Measurements from ENCODE around the gene CCDC50. TPM values are rescaled to one million over a fixed set of nuclear protein-coding genes. Genes with fewer than 3 reads are reported as not detected.

The CCDC50 gene
- total RNA-seq, 1 experiment from 2014 or later = 77.2 TPM

DNA sequence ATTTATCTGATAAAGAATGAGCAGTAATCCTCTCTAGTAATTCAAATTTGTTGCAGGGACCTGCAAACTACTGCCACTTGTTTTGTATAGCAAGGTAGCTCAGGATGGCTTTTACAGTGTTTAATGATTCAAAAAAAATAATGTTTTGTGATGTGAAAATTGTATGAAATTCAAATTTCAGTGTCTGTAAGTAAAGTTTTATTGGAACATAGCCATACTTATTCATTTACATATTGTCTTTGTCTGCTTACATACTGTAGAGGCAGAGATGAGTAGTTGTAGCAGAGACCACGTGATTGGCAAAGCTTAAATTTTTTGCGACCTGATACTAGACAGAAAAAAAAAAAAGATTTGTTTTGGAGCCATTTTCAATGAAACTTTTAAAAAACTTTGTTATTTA lies 7.6 kb downstream of the CCDC50 start:
- CTCF ChIA-PET = interaction anchor here (1.0 kb wide), 1 partner anchor 11 kb away, joined by 3 read pairs; no protein-coding TSS in a partner anchor
- Histone ChIP-seq H3K27ac (ENCODE audit: low read depth, low read length, poor library complexity, severe bottlenecking) (no peak overlapping the region), H3K4me1 (ENCODE audit: insufficient read depth, low read length, poor library complexity, severe bottlenecking) (peaks cover 87% of the 10 kb centered on the region), H3K36me3 (ENCODE audit: insufficient read depth, low read length, poor library complexity, severe bottlenecking) (no peaks in the 10 kb centered on the region), H3K9me3 (ENCODE audit: low read depth, low read length, poor library complexity, severe bottlenecking) (no peaks in the 10 kb centered on the region), H3K27me3 (replicated peaks; ENCODE audit: insufficient read depth, low read depth, low read length, poor library complexity) (no peaks in the 10 kb centered on the region), H3K4me3 (ENCODE audit: low read depth, low read length, poor library complexity, severe bottlenecking) (no peak overlapping the region)
- TF ChIP-seq, protein P1, sequence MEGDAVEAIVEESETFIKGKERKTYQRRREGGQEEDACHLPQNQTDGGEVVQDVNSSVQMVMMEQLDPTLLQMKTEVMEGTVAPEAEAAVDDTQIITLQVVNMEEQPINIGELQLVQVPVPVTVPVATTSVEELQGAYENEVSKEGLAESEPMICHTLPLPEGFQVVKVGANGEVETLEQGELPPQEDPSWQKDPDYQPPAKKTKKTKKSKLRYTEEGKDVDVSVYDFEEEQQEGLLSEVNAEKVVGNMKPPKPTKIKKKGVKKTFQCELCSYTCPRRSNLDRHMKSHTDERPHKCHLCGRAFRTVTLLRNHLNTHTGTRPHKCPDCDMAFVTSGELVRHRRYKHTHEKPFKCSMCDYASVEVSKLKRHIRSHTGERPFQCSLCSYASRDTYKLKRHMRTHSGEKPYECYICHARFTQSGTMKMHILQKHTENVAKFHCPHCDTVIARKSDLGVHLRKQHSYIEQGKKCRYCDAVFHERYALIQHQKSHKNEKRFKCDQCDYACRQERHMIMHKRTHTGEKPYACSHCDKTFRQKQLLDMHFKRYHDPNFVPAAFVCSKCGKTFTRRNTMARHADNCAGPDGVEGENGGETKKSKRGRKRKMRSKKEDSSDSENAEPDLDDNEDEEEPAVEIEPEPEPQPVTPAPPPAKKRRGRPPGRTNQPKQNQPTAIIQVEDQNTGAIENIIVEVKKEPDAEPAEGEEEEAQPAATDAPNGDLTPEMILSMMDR (conservative IDR thresholded peaks at IDR 0.05; ENCODE audit: low read depth, low read length) = no peak
- TF ChIP-seq EZH2 (IDR thresholded peaks at IDR 0.05; ENCODE audit: borderline replicate concordance, low read depth, low read length, poor library complexity, severe bottlenecking) = no peak
- no TSS peak for BruUV-seq (replicated peaks)
- POLR2A ChIA-PET (ENCODE audit: low non-redundant PET) = interaction anchor here (0.7 to 0.9 kb wide), 2 partner anchors 10 to 23 kb away, joined by 4 read pairs; no protein-coding TSS in a partner anchor
- intact Hi-C loops (cut with micrococcal nuclease; ENCODE audit: unreplicated experiment) = loop anchor here (5.0 kb wide), 1 partner anchor 75 kb away; no protein-coding TSS in a partner anchor
- peak; percentile 38 for DNase-seq (ENCODE audit: low spot score)

DNA sequence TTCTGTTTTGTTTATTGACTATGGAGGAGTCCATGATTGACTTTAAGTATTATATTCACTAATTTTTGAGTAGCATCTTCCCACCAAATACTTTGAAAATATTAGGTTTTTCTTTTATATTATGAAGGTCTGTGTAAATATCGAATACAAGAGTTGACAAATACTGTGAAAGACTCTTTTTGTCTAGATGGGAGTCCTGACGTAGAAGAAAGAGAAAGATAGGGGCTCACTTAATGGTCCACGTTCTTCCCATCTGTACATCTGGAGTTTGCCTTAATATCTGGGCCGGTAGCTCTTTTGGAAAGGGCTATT lies 8.9 kb downstream of the CCDC50 start:
- no TSS peak for BruUV-seq (replicated peaks)
- POLR2A ChIA-PET (ENCODE audit: low non-redundant PET) = interaction anchor here (0.7 kb wide), 1 partner anchor 9 kb away, joined by 4 read pairs; no protein-coding TSS in a partner anchor
- intact Hi-C loops (cut with micrococcal nuclease; ENCODE audit: unreplicated experiment) = loop anchor here (5.0 kb wide), 1 partner anchor 76 kb away; no protein-coding TSS in a partner anchor
- no peak for DNase-seq (ENCODE audit: low spot score)
- H3K27ac ChIP-seq (ENCODE audit: low read depth, low read length, poor library complexity, severe bottlenecking) = peak overlapping the region; percentile 9
- peaks cover 85% of the 10 kb centered on the region for H3K4me1 ChIP-seq (ENCODE audit: insufficient read depth, low read length, poor library complexity, severe bottlenecking)
- H3K4me3 ChIP-seq (ENCODE audit: low read depth, low read length, poor library complexity, severe bottlenecking) = no peak overlapping the region
- H3K27me3 ChIP-seq (replicated peaks; ENCODE audit: insufficient read depth, low read depth, low read length, poor library complexity) = no peaks in the 10 kb centered on the region
- TF ChIP-seq EZH2 (IDR thresholded peaks at IDR 0.05; ENCODE audit: borderline replicate concordance, low read depth, low read length, poor library complexity, severe bottlenecking) = no peak
- TF ChIP-seq, protein P1 (conservative IDR thresholded peaks at IDR 0.05; ENCODE audit: low read depth, low read length) = no peak
- no peaks in the 10 kb centered on the region for H3K36me3 ChIP-seq (ENCODE audit: insufficient read depth, low read length, poor library complexity, severe bottlenecking)
- H3K9me3 ChIP-seq (ENCODE audit: low read depth, low read length, poor library complexity, severe bottlenecking) = no peaks in the 10 kb centered on the region
- CTCF ChIA-PET = no interaction called here

DNA sequence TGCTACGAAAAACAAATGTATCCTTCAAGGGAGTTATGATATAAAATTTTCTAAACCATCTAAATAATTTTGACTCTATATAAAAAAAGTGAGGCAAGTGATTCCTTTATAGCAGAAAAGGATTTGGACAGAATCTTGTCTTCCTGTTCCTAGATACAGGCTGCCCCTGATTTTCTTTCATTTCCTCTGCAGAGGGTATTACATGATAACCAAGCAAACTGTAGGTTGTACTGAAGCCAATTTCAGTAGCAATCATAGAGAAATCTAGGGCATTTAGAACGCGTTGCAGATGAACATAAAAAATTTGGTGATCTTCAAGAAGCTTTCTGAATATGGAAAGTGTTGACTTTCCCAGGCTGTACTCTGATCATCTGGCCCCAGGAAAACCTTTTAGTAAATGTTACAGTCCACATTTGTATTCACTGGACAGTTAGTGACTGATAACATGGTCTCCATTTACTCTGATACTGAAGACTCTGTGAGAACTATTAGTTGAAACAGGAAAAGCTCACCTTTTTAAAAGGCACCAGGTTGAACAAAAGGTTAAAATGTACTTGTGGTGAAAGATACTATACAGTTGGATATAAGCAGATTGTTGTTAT lies 10.2 kb downstream of the CCDC50 start:
- Histone ChIP-seq H3K27ac (ENCODE audit: low read depth, low read length, poor library complexity, severe bottlenecking) (no peak overlapping the region), H3K4me3 (ENCODE audit: low read depth, low read length, poor library complexity, severe bottlenecking) (no peak overlapping the region), H3K9me3 (ENCODE audit: low read depth, low read length, poor library complexity, severe bottlenecking) (no peaks in the 10 kb centered on the region), H3K36me3 (ENCODE audit: insufficient read depth, low read length, poor library complexity, severe bottlenecking) (no peaks in the 10 kb centered on the region), H3K4me1 (ENCODE audit: insufficient read depth, low read length, poor library complexity, severe bottlenecking) (peaks cover 80% of the 10 kb centered on the region), H3K27me3 (replicated peaks; ENCODE audit: insufficient read depth, low read depth, low read length, poor library complexity) (no peaks in the 10 kb centered on the region)
- ChIA-PET CTCF (no interaction called here), POLR2A (ENCODE audit: low non-redundant PET) (no interaction called here)
- BruUV-seq (replicated peaks) = no TSS peak
- intact Hi-C loops (cut with micrococcal nuclease; ENCODE audit: unreplicated experiment) = loop anchor here (5.0 kb wide), 1 partner anchor 77 kb away; no protein-coding TSS in a partner anchor
- TF ChIP-seq EZH2 (IDR thresholded peaks at IDR 0.05; ENCODE audit: borderline replicate concordance, low read depth, low read length, poor library complexity, severe bottlenecking) = no peak
- TF ChIP-seq, protein P1 (conservative IDR thresholded peaks at IDR 0.05; ENCODE audit: low read depth, low read length) = no peak
- no peak for DNase-seq (ENCODE audit: low spot score)
